Right forelimb (tissue), 1 donor: ENCODE measurements around the gene STK40.

Source experiments
- DNase-seq: peaks from one replicate; pipeline ENCODE4 v3.0.0-alpha.2; 2018

The STK40 gene

DNA sequence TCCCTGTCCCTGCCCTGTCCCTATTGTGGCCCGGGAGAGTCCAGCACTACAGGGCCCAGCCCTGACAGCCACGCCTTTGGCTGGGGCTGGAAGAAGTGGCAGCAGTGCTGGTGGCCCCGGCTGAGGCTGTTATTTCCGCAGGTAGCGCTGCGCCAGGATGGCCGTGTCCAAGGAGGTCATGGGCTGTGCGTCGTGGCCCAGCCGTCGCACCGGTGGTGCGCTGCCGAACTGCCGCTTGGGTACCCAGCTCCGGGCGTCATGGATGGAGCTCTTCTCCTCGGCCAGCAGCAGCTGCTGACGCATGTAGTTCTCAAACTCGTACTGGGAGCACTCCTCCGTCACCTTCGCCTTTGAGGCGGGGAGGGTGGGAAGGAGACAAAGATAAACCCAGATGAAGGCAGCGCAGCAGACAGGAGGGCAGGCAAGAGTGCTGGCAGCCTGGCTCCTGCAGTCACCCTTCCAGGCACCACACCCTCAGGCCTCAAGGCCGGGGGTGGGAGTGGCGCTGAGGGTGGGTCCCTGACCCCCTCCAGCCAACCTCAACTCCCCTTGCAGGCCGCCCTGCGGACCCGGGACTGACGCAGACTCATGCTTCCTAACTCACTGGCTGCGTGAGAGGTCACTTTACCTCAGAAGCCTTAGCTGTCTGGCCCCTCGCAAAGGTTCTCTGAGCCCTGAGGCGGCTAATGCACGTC, 44.0 kb downstream of the STK40 start:
- DNase-seq = no peak

- DNase-seq = no peak
These were observed 46.1 kb downstream of the STK40 start for GRCh38 chr1:36339615-36340014.

DNA sequence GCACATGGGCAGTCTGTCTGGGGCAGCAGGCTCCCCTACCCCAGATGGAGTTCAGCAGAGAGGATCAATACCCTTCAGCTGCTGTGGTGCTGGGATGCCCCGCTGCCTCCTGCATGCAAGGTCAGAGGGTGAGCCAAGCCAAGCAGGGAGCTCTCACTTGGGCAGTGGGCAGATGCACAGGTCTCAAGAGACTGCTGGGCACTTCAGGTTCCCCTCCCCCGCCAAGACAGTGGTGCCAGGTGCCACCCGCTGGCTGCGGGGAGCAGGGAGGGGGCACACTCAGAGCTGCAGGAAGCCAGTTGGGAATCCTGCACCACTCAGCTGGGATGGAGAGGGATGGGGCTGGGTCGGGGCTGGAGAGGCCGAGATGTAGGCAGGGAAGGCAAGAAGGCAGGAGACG, 46.5 kb downstream of the STK40 start:
- DNase-seq = no peak

GRCh38 chr1:36337830-36338229, 47.9 kb downstream of the STK40 start:
- no peak for DNase-seq

GRCh38 chr1:36330940-36331339, 54.8 kb downstream of the STK40 start:
- no peak for DNase-seq

GRCh38 chr1:36329817-36330216, 55.9 kb downstream of the STK40 start:
- no peak for DNase-seq

DNA sequence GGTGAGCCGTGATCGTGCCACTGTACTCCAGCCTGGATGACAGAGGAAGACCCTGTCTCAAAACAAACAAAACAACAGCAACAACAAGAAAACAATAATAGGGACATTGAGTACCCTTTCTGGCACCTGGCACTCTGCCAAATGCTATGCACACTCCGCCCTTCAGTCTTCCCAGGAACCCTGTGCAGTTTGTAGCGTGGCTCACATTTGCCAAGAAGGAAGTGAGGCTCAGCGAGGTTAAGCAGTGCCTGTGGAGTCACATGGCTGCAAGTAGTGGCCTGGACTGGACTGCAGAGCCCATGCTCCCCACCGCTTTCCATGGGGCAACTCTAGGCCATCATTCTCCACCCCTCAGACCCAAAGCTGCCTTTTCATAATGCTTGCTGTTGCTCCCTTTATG, 57.0 kb downstream of the STK40 start:
- DNase-seq = no peak

GRCh38 chr1:36328088-36328480, 57.6 kb downstream of the STK40 start:
- no peak for DNase-seq

DNA sequence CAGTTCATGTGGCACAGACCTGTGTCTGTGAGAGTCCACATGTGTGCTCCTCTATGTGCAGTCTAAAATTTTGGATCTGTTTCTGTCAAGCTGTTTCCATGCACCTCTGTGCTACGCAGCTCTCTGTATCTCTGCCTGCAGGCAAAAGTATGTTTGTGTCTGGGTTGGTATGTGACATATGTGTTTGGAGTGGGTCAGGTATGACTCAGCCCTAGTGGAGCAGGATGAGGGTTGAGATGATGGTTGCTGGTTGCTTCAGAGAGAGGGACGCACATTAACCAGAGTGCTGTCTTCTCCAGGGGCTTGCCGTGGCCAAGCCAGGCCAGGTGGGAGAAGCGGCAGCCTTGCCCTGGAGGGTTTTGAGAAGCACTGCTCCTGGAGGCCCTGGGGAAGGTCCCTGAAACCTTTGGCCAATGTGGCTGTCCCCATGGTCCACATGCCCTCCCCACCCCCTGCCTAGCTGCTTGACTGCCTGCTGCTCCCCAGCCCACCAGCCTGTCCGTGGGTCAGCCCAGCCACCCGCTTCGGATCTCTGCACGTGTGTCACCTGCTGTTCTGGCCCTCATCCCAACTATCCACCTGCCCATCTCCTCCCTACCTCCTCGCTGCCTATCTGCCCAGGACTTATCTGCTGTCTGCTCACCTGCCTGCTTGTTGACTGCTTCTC, 58.2 kb downstream of the STK40 start:
- no peak for DNase-seq

DNA sequence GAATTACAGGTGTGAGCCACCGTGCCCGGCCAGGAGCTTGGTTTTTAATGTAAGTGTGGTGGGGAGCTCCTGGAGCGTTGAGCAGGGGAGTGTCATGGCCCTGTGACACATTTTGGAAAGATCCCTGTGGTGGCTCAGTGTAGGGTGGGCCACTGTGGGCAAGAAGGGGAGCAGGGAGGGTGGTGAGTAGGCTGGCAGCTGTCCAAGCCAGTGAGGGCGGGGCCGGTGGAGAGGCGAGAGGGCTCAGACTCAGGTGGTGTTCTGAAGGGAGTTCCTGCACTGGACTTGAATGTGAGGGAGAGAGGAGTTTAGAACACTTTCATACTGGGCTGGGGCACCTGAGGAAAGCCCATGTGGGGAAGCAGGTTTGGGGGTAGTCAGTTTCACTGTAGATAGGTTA, 59.2 kb downstream of the STK40 start:
- DNase-seq = no peak

DNA sequence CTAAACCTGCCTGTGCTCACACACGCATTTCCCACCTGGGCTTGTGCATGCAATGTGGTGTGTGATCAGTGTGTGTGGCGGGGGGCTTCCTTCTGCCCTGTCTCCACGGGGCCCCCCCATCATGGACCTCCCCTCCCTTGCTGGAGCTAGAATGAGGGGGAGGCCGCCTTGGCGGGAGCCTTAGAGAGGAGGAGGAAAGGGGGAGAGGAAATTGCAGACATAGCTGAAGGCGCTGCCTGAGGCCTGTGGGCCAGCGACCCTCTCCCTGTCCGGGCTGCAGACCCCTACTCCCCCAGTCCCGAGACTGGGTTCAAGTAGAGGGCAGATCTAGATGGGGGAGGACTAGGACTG, 61.4 kb downstream of the STK40 start:
- no peak for DNase-seq

GRCh38 chr1:36323636-36324352, 61.9 kb downstream of the STK40 start, which contains the start of gene EVA1B:
TSS of gene EVA1B (minus strand) at chr1:36323645. CDS start at chr1:36323037, 608 bp downstream.
- DNase-seq = peak; percentile 93

DNA sequence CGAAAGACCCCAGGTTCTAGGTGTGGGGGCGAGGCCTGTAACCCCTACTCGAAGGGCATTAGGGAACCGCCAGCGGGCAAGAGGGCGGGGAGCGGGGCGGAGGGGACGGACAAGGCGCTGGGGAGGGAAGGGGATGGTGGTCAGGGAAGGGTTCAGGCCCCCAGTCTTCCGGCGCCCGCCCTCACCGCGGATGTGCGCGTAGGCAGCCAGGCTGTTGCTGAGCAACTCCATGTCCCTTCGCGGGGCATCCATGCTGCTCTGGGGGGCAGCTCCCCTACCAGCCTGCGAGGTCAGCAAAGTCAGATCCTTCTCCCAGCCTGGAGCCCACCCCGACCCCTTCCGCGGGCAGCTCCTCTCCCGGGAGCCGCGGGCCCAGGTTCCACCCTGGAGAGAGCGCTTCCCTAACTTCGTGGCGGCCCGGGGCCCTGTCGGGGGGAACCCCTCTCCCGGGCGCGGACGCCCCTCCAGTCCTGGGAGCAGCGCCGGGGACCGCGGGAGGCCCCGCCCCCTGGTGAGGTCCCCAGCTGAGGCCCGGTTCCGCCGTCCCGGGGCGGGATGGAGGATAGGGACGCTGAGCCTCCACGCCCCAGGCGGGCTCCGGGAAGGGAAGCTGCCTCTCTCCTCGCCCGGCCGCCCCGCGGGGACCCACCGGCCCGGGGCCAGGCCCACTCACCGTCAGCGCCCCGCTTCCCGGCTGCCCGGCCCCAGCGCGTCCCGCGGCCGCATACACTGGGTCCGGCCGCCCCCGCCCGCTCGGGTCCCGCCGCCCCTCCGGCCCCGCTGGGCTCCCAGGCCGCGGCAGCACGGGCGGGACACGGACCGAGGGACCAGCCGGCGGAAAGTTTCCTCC, 62.7 kb downstream of the STK40 start:
- DNase-seq = peak; percentile 78

DNA sequence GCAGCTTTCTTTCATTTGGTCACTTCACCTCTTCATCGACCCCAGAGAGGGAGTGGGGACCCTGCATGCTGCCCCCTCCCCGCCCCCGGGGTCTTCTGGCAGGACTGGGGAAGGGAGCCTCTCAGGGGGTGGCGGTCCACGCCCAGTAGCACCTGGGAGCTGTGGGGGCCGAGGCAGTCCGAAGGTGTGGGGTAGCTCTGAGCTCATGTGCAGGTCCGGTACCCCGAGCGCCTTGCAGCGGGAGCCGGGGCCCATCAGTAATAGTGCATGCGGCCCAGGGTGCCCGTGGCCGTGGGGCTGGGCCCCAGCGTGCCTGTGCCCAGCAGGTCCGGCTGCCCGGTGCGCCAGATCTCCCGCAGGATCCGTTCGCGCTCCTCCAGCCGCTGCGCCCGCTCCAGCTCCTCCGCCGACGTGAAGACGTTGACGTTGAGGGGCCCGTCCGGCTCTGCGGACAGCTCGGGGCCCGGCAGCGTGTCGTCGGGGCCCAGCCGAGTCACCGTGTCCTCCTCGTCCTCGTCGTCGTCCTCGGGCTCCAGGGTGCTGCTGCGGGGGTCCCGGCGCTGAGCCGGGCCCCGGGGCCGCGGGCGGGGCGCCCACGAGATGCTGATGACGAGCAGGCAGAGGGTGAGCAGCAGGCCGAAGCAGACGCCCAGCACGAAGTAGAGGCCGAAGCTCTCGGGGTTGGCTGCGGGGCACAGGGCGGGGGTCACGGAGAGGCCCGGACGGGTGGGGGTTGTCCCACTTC, 63.5 kb downstream of the STK40 start:
- DNase-seq = peak; percentile 65

DNA sequence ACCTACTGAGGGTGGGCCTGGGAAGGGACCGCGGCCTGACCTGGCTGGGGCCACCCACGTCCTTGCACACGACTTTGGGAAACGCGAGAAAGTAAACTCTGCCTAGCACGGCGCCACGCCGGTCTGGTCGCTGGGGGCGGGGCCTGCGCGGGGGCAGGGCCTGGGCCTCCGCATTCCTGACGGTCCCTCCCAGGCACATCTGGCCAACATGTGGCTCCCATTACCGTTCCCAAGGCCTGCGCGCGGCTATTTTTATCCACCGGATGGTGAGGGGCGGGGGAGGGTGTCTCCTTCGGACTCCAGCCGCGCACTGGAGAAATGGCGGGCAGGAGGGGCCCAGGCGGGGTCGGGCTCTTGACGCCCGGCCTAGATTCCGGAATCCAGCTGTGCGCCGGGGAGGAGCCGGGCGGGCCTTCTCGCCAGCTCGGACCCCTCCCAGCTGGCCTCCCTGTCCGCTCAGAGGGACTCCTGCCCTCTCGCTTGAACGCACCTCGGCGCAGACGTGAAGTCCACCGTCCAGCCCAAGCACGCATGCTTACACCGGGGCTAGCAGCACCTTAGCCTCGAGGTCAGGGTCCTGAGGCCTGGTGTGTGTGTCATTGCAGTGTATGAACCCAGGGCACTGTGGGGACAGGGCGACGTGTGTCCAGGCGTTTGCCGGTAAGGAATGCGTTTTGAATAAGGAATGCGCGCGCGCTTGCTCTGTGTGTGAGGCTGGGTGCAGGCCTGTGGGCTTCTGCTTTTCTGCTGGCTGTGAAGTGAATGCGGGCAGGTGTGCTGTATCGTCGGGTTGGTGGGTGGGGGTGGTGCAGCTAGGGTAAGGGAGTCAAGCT, 64.4 kb downstream of the STK40 start:
- DNase-seq = peak; percentile 95

- no peak for DNase-seq
These were observed 65.0 kb downstream of the STK40 start for GRCh38 chr1:36320767-36321118.

DNA sequence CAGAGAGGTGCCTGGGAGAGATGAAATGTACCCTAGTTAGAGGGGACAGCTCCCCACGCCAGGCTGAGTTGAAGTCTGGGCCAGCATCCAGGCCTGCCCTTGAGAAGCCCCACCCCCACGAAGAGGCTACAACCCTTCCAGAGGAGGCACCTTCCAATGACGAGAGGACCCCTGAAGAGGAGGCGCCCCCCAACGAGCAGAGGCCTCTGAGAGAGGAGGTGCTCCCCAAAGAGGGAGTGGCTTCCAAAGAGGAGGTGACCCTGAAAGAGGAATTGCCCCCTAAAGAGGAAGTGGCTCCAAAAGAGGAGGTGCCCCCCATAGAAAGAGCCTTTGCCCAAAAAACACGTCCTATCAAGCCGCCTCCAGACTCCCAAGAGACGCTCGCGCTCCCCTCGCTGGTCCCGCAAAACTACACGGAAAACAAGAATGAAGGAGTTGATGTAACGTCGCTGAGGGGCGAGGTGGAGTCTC, 65.4 kb downstream of the STK40 start:
- DNase-seq = peak; percentile 58

DNA sequence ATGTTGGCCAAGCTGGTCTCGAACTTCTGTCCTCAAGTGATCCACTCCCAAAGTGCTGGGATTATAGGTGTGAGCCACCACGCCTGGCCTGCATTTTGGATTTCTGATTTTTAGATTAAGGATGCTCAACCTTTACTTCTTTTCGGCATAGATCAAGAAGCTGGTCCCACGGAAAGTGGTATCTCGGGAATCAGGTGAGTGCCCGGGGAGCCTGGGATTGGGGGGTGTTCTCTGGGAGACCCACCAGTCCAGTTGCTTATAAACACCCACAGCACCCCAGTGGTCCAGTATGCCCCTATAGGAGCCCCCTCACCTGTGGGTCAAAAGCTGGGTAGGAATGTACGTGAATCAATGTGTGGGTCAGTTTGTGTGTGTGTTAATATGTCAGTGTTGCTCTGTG, 76.3 kb downstream of the STK40 start:
- DNase-seq = no peak

GRCh38 chr1:36307601-36308330, 78.0 kb downstream of the STK40 start:
- no peak for DNase-seq

DNA sequence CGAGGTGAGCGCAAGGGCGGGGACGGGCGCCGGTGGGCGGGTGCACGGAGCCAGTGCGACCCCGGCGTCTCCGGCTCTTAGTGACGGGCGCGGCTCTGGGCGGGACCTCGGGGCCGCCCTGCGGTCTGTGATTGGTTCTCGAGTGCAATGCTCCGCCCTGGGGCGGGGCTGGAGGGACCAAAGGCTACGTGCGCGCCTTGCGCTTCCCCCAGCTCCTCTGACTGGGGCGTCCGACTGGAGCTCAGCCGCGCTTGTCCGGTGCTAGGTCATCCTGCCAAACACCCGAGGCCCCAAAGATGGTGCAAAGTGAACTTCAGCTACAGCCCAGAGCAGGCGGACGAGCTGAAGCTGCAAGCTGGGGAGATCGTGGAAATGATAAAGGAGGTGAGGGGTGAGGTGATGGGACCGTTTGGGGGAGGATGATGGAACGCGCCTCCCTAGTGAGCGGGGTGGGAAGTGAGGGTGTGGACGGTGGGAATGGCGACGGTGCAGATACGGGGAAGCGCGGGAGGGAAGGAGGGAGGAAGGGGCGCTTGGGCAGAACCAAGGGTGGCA, 78.7 kb downstream of the STK40 start:
- peak; percentile 94 for DNase-seq
